Measurements from ENCODE around the gene SNX1.
"Not testable (repeated sequence)": the region's sequence is repeated elsewhere in the genome, so short reads cannot be mapped to it uniquely, and the experiment has no call there.

SNX1 gene

GRCh38 chr15:64052925-64053491 is 42.8 kb upstream of the SNX1 start:
- no peak for TF ChIP-seq ZFX (IDR thresholded peaks at IDR 0.05)
- TF ChIP-seq, protein P1, sequence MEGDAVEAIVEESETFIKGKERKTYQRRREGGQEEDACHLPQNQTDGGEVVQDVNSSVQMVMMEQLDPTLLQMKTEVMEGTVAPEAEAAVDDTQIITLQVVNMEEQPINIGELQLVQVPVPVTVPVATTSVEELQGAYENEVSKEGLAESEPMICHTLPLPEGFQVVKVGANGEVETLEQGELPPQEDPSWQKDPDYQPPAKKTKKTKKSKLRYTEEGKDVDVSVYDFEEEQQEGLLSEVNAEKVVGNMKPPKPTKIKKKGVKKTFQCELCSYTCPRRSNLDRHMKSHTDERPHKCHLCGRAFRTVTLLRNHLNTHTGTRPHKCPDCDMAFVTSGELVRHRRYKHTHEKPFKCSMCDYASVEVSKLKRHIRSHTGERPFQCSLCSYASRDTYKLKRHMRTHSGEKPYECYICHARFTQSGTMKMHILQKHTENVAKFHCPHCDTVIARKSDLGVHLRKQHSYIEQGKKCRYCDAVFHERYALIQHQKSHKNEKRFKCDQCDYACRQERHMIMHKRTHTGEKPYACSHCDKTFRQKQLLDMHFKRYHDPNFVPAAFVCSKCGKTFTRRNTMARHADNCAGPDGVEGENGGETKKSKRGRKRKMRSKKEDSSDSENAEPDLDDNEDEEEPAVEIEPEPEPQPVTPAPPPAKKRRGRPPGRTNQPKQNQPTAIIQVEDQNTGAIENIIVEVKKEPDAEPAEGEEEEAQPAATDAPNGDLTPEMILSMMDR (conservative IDR thresholded peaks at IDR 0.05) = no peak
- H3K27ac ChIP-seq = no peak overlapping the region

- not testable (repeated sequence) for H3K27ac ChIP-seq
Observed at GRCh38 chr15:64053674-64054073, 42.1 kb upstream of the SNX1 start.

- H3K27ac ChIP-seq = no peak overlapping the region
- TF ChIP-seq, protein P1 (conservative IDR thresholded peaks at IDR 0.05) = no peak
- no peak for TF ChIP-seq ZFX (IDR thresholded peaks at IDR 0.05)
Observed at GRCh38 chr15:64058279-64058678, 37.5 kb upstream of the SNX1 start.

- H3K27ac ChIP-seq = not testable (repeated sequence)
Observed at GRCh38 chr15:64059104-64059503, 36.7 kb upstream of the SNX1 start.

- TF ChIP-seq, protein P1 (conservative IDR thresholded peaks at IDR 0.05) = no peak
- TF ChIP-seq ZFX (IDR thresholded peaks at IDR 0.05) = no peak
- no peak overlapping the region for H3K27ac ChIP-seq
Observed at GRCh38 chr15:64060716-64061115, 35.1 kb upstream of the SNX1 start.

- H3K27ac ChIP-seq = no peak overlapping the region
- no peak for TF ChIP-seq ZFX (IDR thresholded peaks at IDR 0.05)
- TF ChIP-seq, protein P1 (conservative IDR thresholded peaks at IDR 0.05) = no peak
Observed at GRCh38 chr15:64066451-64066850, 29.3 kb upstream of the SNX1 start.

DNA sequence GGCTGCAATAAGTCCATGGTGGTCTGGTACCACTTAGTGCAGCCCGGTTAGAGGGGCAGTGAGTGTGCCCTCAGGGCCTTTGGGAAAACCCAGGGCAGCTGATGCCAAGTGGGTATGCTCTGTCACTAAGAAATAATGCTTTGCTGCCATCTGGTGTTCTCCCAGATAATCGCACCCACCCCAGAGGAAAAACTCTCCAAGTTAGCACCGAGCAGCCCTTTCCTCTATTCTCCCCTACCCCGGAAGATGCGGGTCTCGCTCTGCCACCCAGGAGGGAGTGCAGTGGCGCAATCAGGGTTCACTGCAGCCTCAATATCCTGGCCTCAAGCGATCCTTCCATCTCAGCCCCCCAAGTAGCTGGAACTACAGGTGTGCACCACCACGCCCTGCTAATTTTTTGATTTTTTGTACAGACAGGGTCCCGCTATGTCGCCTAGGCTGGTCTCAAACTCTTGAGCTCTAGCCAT is 28.2 kb upstream of the SNX1 start:
- TF ChIP-seq, protein P1 (conservative IDR thresholded peaks at IDR 0.05) = peak; percentile 89
- TF ChIP-seq ZFX (IDR thresholded peaks at IDR 0.05) = no peak
- H3K27ac ChIP-seq = no peak overlapping the region

DNA sequence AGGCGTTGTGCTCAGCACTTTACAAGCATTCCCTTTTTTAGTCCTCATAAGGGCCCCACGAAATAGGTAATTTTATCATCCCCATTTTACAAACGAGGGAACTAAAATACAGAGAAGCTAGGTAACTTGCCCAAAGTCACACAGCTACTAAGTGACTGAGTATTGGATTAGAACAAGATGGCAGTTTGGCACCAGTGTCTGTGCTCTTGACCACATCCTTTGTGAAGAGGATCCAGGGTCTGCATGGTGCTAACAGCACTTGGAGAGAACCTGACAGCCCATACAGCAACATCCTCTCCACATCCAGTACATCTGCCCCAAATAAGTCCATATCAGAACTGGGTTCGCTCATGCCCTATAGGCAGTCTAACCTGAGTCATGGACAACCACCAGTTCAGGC is 27.6 kb upstream of the SNX1 start:
- H3K27ac ChIP-seq = no peak overlapping the region
- TF ChIP-seq ZFX (IDR thresholded peaks at IDR 0.05) = no peak
- TF ChIP-seq, protein P1 (conservative IDR thresholded peaks at IDR 0.05) = no peak

Data from C4-2B (cell line).